Measurements from ENCODE around the gene HIC1.

HIC1 gene

DNA sequence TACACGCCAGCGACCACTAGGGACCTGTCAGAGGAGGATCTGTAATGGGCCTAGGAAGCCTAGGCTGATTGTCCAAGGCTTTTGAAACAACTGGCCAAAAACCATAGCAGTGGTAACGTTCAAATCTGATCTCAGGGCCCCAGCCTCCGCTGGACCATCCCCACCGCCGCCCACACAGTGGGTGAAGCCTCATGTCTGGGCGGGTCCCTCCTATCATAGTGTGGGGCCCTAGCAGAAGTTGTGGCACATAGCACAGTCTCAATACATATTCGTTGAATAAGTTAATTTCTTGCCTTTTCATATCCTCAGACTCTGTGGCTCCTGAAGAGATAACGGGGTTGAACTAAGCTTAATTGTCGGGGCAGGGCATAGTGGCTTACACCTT, 24.1 kb upstream of the HIC1 start:
- ChIA-PET CTCF (interaction anchor here (1.0 to 1.5 kb wide), 2 partner anchors 146 to 149 kb away, joined by 5 to 6 read pairs; no protein-coding TSS in a partner anchor), POLR2A (no interaction called here)
- peaks cover 0 to 17% (median 11%) of the 10 kb centered on the region in 4 experiments for H3K36me3 ChIP-seq (ENCODE audit: control insufficient read depth in 4 of 4, insufficient read depth in 4 of 4, low read length in 3 of 4)
- peaks cover 4 to 24% (median 13%) of the 10 kb centered on the region in 4 experiments for H3K4me1 ChIP-seq (ENCODE audit: control extremely low read depth in 1 of 4, control insufficient read depth in 4 of 4, insufficient read depth in 4 of 4, low read length in 3 of 4)
- WGBS (ENCODE audit: insufficient coverage), result 33% methylated on average over 10 of the region's 10 CpGs
- peak overlapping the region; percentile 76 to 100 (median 88) for H3K4me3 ChIP-seq (ENCODE audit: control insufficient read depth in 1 of 7, extremely low read depth in 1 of 7, insufficient read depth in 4 of 7, low read depth in 2 of 7, low read length in 6 of 7)
- DNase-seq, result peak; percentile 89 to 93 (median 90)
- peaks cover 7 to 33% (median 12%) of the 10 kb centered on the region in 5 experiments for H3K27me3 ChIP-seq (replicated peaks in 2 of 5; ENCODE audit: control insufficient read depth in 4 of 5, insufficient read depth in 5 of 5, low read length in 4 of 5)
- no peaks in the 10 kb centered on the region for H3K9me3 ChIP-seq (ENCODE audit: control extremely low read depth in 1 of 5, control insufficient read depth in 4 of 5, insufficient read depth in 2 of 5, low read depth in 1 of 5, low read length in 4 of 5)
- peak overlapping the region in 1 of 2 experiments; percentile 76 for H3K27ac ChIP-seq (ENCODE audit: insufficient read depth in 1 of 2, low read depth in 1 of 2, low read length in 2 of 2, poor library complexity in 1 of 2, severe bottlenecking in 2 of 2)

DNA sequence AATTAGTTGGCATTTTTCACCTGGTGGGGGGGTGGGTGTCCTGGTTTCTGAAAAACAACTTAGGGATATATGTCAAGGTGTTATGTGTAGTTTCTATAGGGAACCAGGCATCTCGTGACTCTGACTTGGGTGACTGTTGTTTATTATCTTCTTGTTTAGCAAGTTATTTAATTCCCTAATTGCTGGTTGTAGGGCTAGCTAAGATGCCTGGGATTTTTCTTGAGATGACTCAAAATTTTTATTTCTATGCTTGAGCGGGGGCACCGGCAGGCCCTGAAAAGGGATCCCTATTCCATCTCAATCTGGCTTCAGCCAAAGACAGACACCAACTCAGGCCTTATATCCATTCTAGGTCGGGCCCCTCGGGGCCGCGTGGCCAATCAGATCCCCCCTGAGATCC, 21.8 kb upstream of the HIC1 start:
- H3K27me3 ChIP-seq (replicated peaks in 2 of 5; ENCODE audit: control insufficient read depth in 4 of 5, insufficient read depth in 5 of 5, low read length in 4 of 5), result peaks cover 0 to 9% (median 0%) of the 10 kb centered on the region in 5 experiments
- DNase-seq, result no peak
- H3K36me3 ChIP-seq (ENCODE audit: control insufficient read depth in 4 of 4, insufficient read depth in 4 of 4, low read length in 3 of 4), result peaks cover 5 to 39% (median 31%) of the 10 kb centered on the region in 4 experiments
- 100% methylated on average over 1 of the region's 7 CpGs for WGBS (ENCODE audit: insufficient coverage)
- no peaks in the 10 kb centered on the region for H3K9me3 ChIP-seq (ENCODE audit: control extremely low read depth in 1 of 5, control insufficient read depth in 4 of 5, insufficient read depth in 2 of 5, low read depth in 1 of 5, low read length in 4 of 5)
- no peak overlapping the region for H3K4me3 ChIP-seq (ENCODE audit: control insufficient read depth in 1 of 7, extremely low read depth in 1 of 7, insufficient read depth in 4 of 7, low read depth in 2 of 7, low read length in 6 of 7)
- POLR2A ChIA-PET, result no interaction called here
- no peak overlapping the region for H3K27ac ChIP-seq (ENCODE audit: insufficient read depth in 1 of 2, low read depth in 1 of 2, low read length in 2 of 2, poor library complexity in 1 of 2, severe bottlenecking in 2 of 2)
- peaks cover 4 to 17% (median 11%) of the 10 kb centered on the region in 4 experiments for H3K4me1 ChIP-seq (ENCODE audit: control extremely low read depth in 1 of 4, control insufficient read depth in 4 of 4, insufficient read depth in 4 of 4, low read length in 3 of 4)
- CTCF ChIA-PET, result no interaction called here

DNA sequence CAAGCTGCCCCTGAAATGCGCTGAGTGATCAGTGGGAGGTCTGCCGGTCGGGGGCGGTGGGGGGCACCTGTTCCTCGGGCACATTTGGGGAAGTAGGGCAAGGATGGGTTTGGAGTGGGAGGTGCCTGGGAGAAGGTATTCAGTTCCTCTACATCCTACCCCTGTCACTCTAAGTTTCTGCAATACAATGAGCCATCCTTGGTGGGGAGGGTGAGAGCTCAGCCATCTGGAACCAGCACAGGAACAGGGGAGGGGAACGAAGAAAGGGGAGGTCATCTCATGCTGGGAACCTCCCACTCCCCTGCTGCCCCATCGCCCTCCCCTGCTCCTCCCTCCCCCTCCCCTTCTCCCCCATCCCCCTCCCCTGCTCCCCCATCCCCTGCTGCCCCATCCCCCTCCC, 20.7 kb upstream of the HIC1 start:
- peaks cover 5 to 45% (median 34%) of the 10 kb centered on the region in 4 experiments for H3K36me3 ChIP-seq (ENCODE audit: control insufficient read depth in 4 of 4, insufficient read depth in 4 of 4, low read length in 3 of 4)

DNA sequence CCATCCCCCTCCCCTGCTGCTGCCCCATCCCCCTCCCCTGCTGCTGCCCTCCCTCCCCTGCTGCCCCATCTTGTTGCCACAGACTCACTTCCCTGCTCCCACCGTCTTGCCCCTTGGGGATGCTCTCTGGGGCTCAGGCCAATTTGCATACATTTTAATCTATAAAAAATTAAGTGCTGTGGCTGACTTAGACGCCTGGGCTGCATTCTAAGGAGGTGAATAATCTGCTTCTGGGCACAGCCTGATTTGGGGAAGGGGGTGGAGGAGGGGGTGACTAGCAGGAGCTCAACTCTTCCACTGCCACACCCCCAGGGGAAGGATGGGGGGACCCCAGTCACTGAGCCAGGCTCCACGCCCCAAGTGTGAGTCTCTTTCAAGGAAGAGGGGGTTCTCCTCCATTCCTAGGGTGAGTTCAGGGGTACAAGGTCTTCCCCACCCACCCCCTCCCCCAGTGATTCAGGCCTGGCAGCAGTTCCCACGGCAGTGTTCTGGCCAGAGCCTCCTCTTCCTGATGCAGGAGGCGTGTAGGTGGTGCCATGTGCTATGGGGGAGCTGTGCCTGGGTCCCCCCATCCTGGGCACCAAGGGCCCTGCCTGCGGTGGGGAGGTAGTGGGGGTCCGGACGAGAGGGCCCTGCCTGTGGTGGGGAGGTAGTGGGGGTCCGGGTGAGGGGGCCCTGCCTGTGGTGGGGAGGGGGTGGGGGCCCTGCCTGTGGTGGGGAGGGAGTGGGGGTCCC, 19.9 kb upstream of the HIC1 start:
- WGBS (ENCODE audit: insufficient coverage), result 100% methylated on average over 1 of the region's 9 CpGs
- no peak for DNase-seq
- no peaks in the 10 kb centered on the region for H3K27me3 ChIP-seq (replicated peaks in 2 of 5; ENCODE audit: control insufficient read depth in 4 of 5, insufficient read depth in 5 of 5, low read length in 4 of 5)
- H3K9me3 ChIP-seq (ENCODE audit: control extremely low read depth in 1 of 5, control insufficient read depth in 4 of 5, insufficient read depth in 2 of 5, low read depth in 1 of 5, low read length in 4 of 5), result no peaks in the 10 kb centered on the region
- ChIA-PET POLR2A (no interaction called here), CTCF (interaction anchor here (1.0 kb wide), 1 partner anchor 14 kb away, joined by 3 read pairs; no protein-coding TSS in a partner anchor)
- H3K4me3 ChIP-seq (ENCODE audit: control insufficient read depth in 1 of 7, extremely low read depth in 1 of 7, insufficient read depth in 4 of 7, low read depth in 2 of 7, low read length in 6 of 7), result no peak overlapping the region
- peaks cover 5 to 50% (median 36%) of the 10 kb centered on the region in 4 experiments for H3K36me3 ChIP-seq (ENCODE audit: control insufficient read depth in 4 of 4, insufficient read depth in 4 of 4, low read length in 3 of 4)
- H3K4me1 ChIP-seq (ENCODE audit: control extremely low read depth in 1 of 4, control insufficient read depth in 4 of 4, insufficient read depth in 4 of 4, low read length in 3 of 4), result peaks cover 4 to 13% (median 7%) of the 10 kb centered on the region in 4 experiments
- H3K27ac ChIP-seq (ENCODE audit: insufficient read depth in 1 of 2, low read depth in 1 of 2, low read length in 2 of 2, poor library complexity in 1 of 2, severe bottlenecking in 2 of 2), result no peak overlapping the region

More for the DNA sequence above, 20.7 kb upstream of the HIC1 start:
- Histone ChIP-seq H3K4me3 (ENCODE audit: control insufficient read depth in 1 of 7, extremely low read depth in 1 of 7, insufficient read depth in 4 of 7, low read depth in 2 of 7, low read length in 6 of 7) (no peak overlapping the region), H3K27ac (ENCODE audit: insufficient read depth in 1 of 2, low read depth in 1 of 2, low read length in 2 of 2, poor library complexity in 1 of 2, severe bottlenecking in 2 of 2) (no peak overlapping the region), H3K9me3 (ENCODE audit: control extremely low read depth in 1 of 5, control insufficient read depth in 4 of 5, insufficient read depth in 2 of 5, low read depth in 1 of 5, low read length in 4 of 5) (no peaks in the 10 kb centered on the region), H3K4me1 (ENCODE audit: control extremely low read depth in 1 of 4, control insufficient read depth in 4 of 4, insufficient read depth in 4 of 4, low read length in 3 of 4) (peaks cover 4 to 17% (median 11%) of the 10 kb centered on the region in 4 experiments), H3K27me3 (replicated peaks in 2 of 5; ENCODE audit: control insufficient read depth in 4 of 5, insufficient read depth in 5 of 5, low read length in 4 of 5) (peaks cover 0 to 4% (median 0%) of the 10 kb centered on the region in 5 experiments)
- 100% methylated on average over 1 of the region's 7 CpGs for WGBS (ENCODE audit: insufficient coverage)
- CTCF ChIA-PET, result interaction anchor here (0.9 kb wide), 1 partner anchor 125 kb away, joined by 3 read pairs; no protein-coding TSS in a partner anchor
- DNase-seq, result no peak
- POLR2A ChIA-PET, result interaction anchor here (0.6 kb wide), 1 partner anchor 660 kb away, joined by 4 read pairs; no protein-coding TSS in a partner anchor

DNA sequence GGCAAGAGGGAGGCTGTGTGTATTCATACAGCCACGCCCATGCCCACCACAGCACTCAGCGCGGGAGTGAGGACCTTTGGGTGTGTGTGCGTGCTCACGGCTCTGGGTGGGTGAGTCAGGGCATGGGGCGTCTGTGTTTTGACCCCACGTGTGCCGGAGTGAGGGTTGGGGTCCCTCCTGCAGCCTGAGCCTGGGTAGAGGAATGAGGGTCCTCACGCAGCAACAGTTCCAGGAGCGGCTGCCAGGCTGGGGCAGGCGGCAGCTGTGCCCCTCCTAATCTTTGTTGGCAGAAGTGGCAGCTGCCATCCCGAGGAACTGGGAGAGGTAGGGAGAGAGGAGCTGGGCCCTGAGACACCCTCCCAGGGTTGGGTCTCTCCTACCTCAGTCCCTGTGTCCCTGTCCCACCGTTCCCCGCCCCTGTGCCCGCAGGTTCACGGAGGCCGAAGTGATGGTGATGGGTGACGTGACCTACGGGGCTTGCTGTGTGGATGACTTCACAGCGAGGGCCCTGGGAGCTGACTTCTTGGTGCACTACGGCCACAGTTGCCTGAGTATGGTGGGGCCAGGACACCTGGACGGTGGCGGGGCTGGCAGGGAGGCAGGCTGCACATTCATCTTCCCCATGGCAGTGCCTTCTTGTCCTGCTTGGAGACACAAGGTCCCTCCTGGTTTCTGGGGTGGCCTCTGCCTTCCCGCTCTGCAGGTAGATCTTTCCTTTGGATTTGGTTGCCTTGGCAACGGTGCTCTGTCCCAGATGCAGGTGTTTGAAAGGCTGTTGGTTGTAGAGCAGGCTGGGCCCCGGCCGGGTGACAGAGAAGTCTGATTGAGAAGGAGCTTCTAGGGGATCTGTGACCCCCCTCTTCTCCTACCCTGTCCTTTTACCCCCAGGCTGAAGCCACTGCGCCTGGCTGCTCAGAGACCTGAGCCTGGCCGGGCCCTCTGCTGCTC, 19.1 kb upstream of the HIC1 start:
- no peak overlapping the region for H3K4me3 ChIP-seq (ENCODE audit: control insufficient read depth in 1 of 7, extremely low read depth in 1 of 7, insufficient read depth in 4 of 7, low read depth in 2 of 7, low read length in 6 of 7)
- 98% methylated on average over 19 of the region's 29 CpGs for WGBS (ENCODE audit: insufficient coverage)
- H3K27ac ChIP-seq (ENCODE audit: insufficient read depth in 1 of 2, low read depth in 1 of 2, low read length in 2 of 2, poor library complexity in 1 of 2, severe bottlenecking in 2 of 2), result no peak overlapping the region
- H3K27me3 ChIP-seq (replicated peaks in 2 of 5; ENCODE audit: control insufficient read depth in 4 of 5, insufficient read depth in 5 of 5, low read length in 4 of 5), result no peaks in the 10 kb centered on the region
- ChIA-PET POLR2A (no interaction called here), CTCF (interaction anchor here (1.0 to 1.5 kb wide), 2 partner anchors 15 to 154 kb away, joined by 3 to 4 read pairs; no protein-coding TSS in a partner anchor)
- DNase-seq, result no peak
- peaks cover 3 to 10% (median 5%) of the 10 kb centered on the region in 4 experiments for H3K4me1 ChIP-seq (ENCODE audit: control extremely low read depth in 1 of 4, control insufficient read depth in 4 of 4, insufficient read depth in 4 of 4, low read length in 3 of 4)
- no peaks in the 10 kb centered on the region for H3K9me3 ChIP-seq (ENCODE audit: control extremely low read depth in 1 of 5, control insufficient read depth in 4 of 5, insufficient read depth in 2 of 5, low read depth in 1 of 5, low read length in 4 of 5)
- peaks cover 7 to 59% (median 42%) of the 10 kb centered on the region in 4 experiments for H3K36me3 ChIP-seq (ENCODE audit: control insufficient read depth in 4 of 4, insufficient read depth in 4 of 4, low read length in 3 of 4)

- CTCF ChIA-PET, result interaction anchor here (1.0 to 1.7 kb wide), 3 partner anchors 16 to 155 kb away, joined by 4 to 6 read pairs (median 4); no protein-coding TSS in a partner anchor
Observed at GRCh38 chr17:2037155-2037554, 17.7 kb upstream of the HIC1 start.

More at GRCh38 chr17:2037155-2037554, 17.7 kb upstream of the HIC1 start:
- peaks cover 0 to 10% (median 7%) of the 10 kb centered on the region in 4 experiments for H3K4me1 ChIP-seq (ENCODE audit: control extremely low read depth in 1 of 4, control insufficient read depth in 4 of 4, insufficient read depth in 4 of 4, low read length in 3 of 4)
- no peak for DNase-seq
- H3K36me3 ChIP-seq (ENCODE audit: control insufficient read depth in 4 of 4, insufficient read depth in 4 of 4, low read length in 3 of 4), result peaks cover 7 to 60% (median 44%) of the 10 kb centered on the region in 4 experiments
- H3K4me3 ChIP-seq (ENCODE audit: control insufficient read depth in 1 of 7, extremely low read depth in 1 of 7, insufficient read depth in 4 of 7, low read depth in 2 of 7, low read length in 6 of 7), result no peak overlapping the region
- 98% methylated on average over 10 of the region's 10 CpGs for WGBS (ENCODE audit: insufficient coverage)
- no peak overlapping the region for H3K27ac ChIP-seq (ENCODE audit: insufficient read depth in 1 of 2, low read depth in 1 of 2, low read length in 2 of 2, poor library complexity in 1 of 2, severe bottlenecking in 2 of 2)
- no peaks in the 10 kb centered on the region for H3K9me3 ChIP-seq (ENCODE audit: control extremely low read depth in 1 of 5, control insufficient read depth in 4 of 5, insufficient read depth in 2 of 5, low read depth in 1 of 5, low read length in 4 of 5)
- H3K27me3 ChIP-seq (replicated peaks in 2 of 5; ENCODE audit: control insufficient read depth in 4 of 5, insufficient read depth in 5 of 5, low read length in 4 of 5), result no peaks in the 10 kb centered on the region
- POLR2A ChIA-PET, result no interaction called here
